Astrocyte (in vitro differentiated cells and primary cell): ENCODE measurements around the gene SUV39H2.

Experiments used
- CTCF ChIP-seq: IDR thresholded peaks from 2 replicates; pipeline ENCODE4 v1.5.1; 2011; ENCODE audit warnings: low read depth, mild to moderate bottlenecking, inconsistent platforms, low read length, moderate library complexity; ENCODE audit not compliant: insufficient read depth
- EZH2 ChIP-seq: IDR thresholded peaks from 2 replicates; pipeline ENCODE4 v1.6.1; 2012; ENCODE audit warnings: mild to moderate bottlenecking, low read length, inconsistent platforms; ENCODE audit not compliant: insufficient read depth

- no peak for TF ChIP-seq CTCF
- TF ChIP-seq EZH2: no peak
Observed at GRCh38 chr10:14926061-14926470, 47.4 kb downstream of the SUV39H2 start.
